ENCODE results near the gene ZNF664.

GRCh38 chr12:124015494-124016461, 42.8 kb downstream of the ZNF664 start:
- TF ChIP-seq CTCF (IDR thresholded peaks at IDR 0.05) (no peak), POLR2A (IDR thresholded peaks at IDR 0.05) (no peak)

Data from esophagus squamous epithelium (tissue), 4 donors.